K562 (cell line): ENCODE results near the gene PTGR3. TPM values are rescaled to one million over a fixed set of nuclear protein-coding genes. Genes with fewer than 3 reads are reported as not detected.
A peak's percentile ranks its signal among the peaks of the same experiment; 100 is the strongest.

ENCODE experiments used
- ATAC-seq: fragments of 200-7000 bp; cut with Tn5 transposase; 3 replicates; pipeline ENCODE4 v1.9.1; 2020; ENCODE audit warnings: moderate library complexity
- BruUV-seq: library from RNA; stranded (reverse); fragments of 400-500 nt; replicated peaks from 2 replicates; lab custom pipeline; 2021; lab: Mats Ljungman, UMichigan
- CTCF ChIA-PET: fragments of 300-600 bp; formaldehyde crosslinking; extraction: SDS; loops from one replicate; lab custom pipeline; 2021; ENCODE audit warnings: low intra/inter-chr PET ratio; lab: Yijun Ruan, JAX
- POLR2A ChIA-PET: fragments of 300-600, 350-650 bp; sonication (Branson Sonifier 250); formaldehyde crosslinking; extraction: SDS; loops from one replicate; lab custom pipeline; 2021; ENCODE audit warnings: antibody characterized with exemption, inconsistent platforms; lab: Yijun Ruan, JAX
- DNase-seq, 4 experiments: peaks; one replicate each; pipeline versions ENCODE4 v3.0.0 to v3.0.0-alpha.2; 2011 to 2018; ENCODE audit warnings: low spot score in 3 of 4, mixed read lengths in 3 of 4; ENCODE audit errors: extremely low read depth in 1 of 4
- FAIRE-seq: peaks from 2 replicates; lab custom pipeline; 2011; peaks lifted over from hg19 to GRCh38; lab: Jason Lieb, UNC
- H2AFZ ChIP-seq: 2 replicates; pipeline ENCODE4 v1.6.0; 2011; ENCODE audit warnings: low read depth, low read length, control low read depth, inconsistent platforms
- H3K27ac ChIP-seq: fragments of 200-600 bp; 3 replicates; pipeline ENCODE4 v1.8.0; 2011; ENCODE audit warnings: low read depth, mild to moderate bottlenecking, control low read depth, inconsistent platforms, low read length, moderate library complexity, mixed read lengths; ENCODE audit errors: extremely low read depth
- H3K27me3 ChIP-seq, 2 experiments: fragments of 300-600 bp in 1 of 2; 2 replicates in 1 of 2; 3 replicates in 1 of 2; pipeline versions ENCODE4 v1.6.0 to v1.8.0; 2011; ENCODE audit warnings: inconsistent platforms in 2 of 2, low read length in 2 of 2, mild to moderate bottlenecking in 1 of 2, mixed read lengths in 1 of 2, moderate library complexity in 1 of 2; ENCODE audit not compliant: control insufficient read depth in 2 of 2, insufficient read depth in 2 of 2
- H3K36me3 ChIP-seq: fragments of 300-600 bp; 3 replicates; pipeline ENCODE4 v1.8.0; 2011; ENCODE audit warnings: mild to moderate bottlenecking, low read length, inconsistent platforms; ENCODE audit not compliant: control insufficient read depth, insufficient read depth
- H3K4me1 ChIP-seq, 2 experiments: fragments of 200-600 bp in 1 of 2; replicated peaks in 1 of 2; 2 replicates in 1 of 2; 3 replicates in 1 of 2; pipeline versions ENCODE4 v1.5.1 to v1.8.0; 2011; ENCODE audit warnings: inconsistent platforms in 2 of 2, low read length in 2 of 2, mild to moderate bottlenecking in 1 of 2, mixed read lengths in 1 of 2, moderate library complexity in 1 of 2; ENCODE audit not compliant: control insufficient read depth in 2 of 2, insufficient read depth in 2 of 2
- H3K4me2 ChIP-seq: 2 replicates; pipeline ENCODE4 v1.6.1; 2011; ENCODE audit warnings: low read length, control low read depth, inconsistent platforms, mixed read lengths; ENCODE audit not compliant: insufficient read depth
- H3K4me3 ChIP-seq: fragments of 200-600 bp; sonication (generic), shearing (Covaris generic); 2 replicates; pipeline ENCODE4 v1.5.1; 2016; ENCODE audit warnings: control low read depth, inconsistent platforms
- H3K79me2 ChIP-seq: fragments of 200-600 bp; 3 replicates; pipeline ENCODE4 v1.8.0; 2011; ENCODE audit warnings: low read length, inconsistent platforms; ENCODE audit not compliant: control insufficient read depth, insufficient read depth
- H3K9ac ChIP-seq, 2 experiments: 2 replicates each; pipeline versions ENCODE4 v1.6.0 to v1.6.1; 2011; ENCODE audit warnings: low read depth in 2 of 2, low read length in 2 of 2, control low read depth in 1 of 2, inconsistent platforms in 1 of 2, mild to moderate bottlenecking in 1 of 2, mixed read lengths in 1 of 2; ENCODE audit not compliant: insufficient read depth in 1 of 2
- H3K9me1 ChIP-seq: one replicate; pipeline ENCODE4 v1.6.0; 2011; ENCODE audit warnings: inconsistent platforms, mild to moderate bottlenecking, low read length, moderate library complexity; ENCODE audit not compliant: control insufficient read depth, insufficient read depth
- H3K9me3 ChIP-seq: replicated peaks from 2 replicates; pipeline ENCODE4 v1.5.1; 2011; ENCODE audit warnings: low read depth, low read length, inconsistent platforms; ENCODE audit not compliant: control insufficient read depth, insufficient read depth
- H4K20me1 ChIP-seq: replicated peaks from 2 replicates; pipeline ENCODE4 v1.6.1; 2011; ENCODE audit warnings: low read length, inconsistent platforms, mixed read lengths; ENCODE audit not compliant: control insufficient read depth, insufficient read depth
- GABPA ChIP-seq: fragments of 200-800 bp; sonication (Bioruptor generic); conservative IDR thresholded peaks from 2 replicates; pipeline ENCODE4 v1.6.1; 2016; ENCODE audit warnings: low read depth, missing genetic modification characterization, missing compliant biosample characterization
- SAFB2 ChIP-seq: fragments of 200-400 bp; formaldehyde crosslinking; IDR thresholded peaks from 2 replicates; pipeline ENCODE4 v1.6.1; 2018; ENCODE audit warnings: borderline replicate concordance, low read length, low read depth, moderate library complexity; ENCODE audit not compliant: severe bottlenecking
- ZFP36 ChIP-seq: fragments of 150-350 bp; IDR thresholded peaks from 2 replicates; pipeline ENCODE4 v1.6.1; 2018; ENCODE audit warnings: low read length, low read depth; ENCODE audit not compliant: partially characterized antibody
- WGBS: fragments of 100-300 bp; shearing (Covaris generic); methylation state at CpG from one replicate; pipeline ENCODE4 v1.1.6; 2016; ENCODE audit warnings: low coverage, mixed read lengths; ENCODE audit not compliant: insufficient coverage; ENCODE audit errors: missing lambda C conversion rate; 5-methylcytosine and 5-hydroxymethylcytosine counted together
- in situ Hi-C: fragments of 300-500 bp; cut with MboI; formaldehyde crosslinking; loops from 4 replicates; pipeline ENCODE4 v1.15.0; 2018; ENCODE audit warnings: inconsistent platforms, mixed read lengths
- intact Hi-C: fragments of 100-400 bp; cut with micrococcal nuclease; formaldehyde crosslinking; loops from 2 replicates; pipeline ENCODE4 v1.14.2; 2022
- polyA plus RNA-seq, 8 experiments: library from polyadenylated mRNA; depleted of rRNA in 4 of 8; stranded (reverse) in 5 of 8; unstranded in 3 of 8; fragments of >200 nt; fragmentation: Nextera tagmentation in 2 of 8; fragmentation: Illumina TruSeq in 1 of 8; extraction: Ambion mirVana in 2 of 8; extraction: Trizol in 1 of 8; gene quantifications; 2 replicates each; pipeline versions ENCODE4 v1.2.1 to v1.2.3, GENCODE V29; 2011 to 2014; ENCODE audit warnings: inconsistent platforms in 1 of 8, missing spikeins in 1 of 8
- total RNA-seq, 7 experiments: library from RNA; depleted of rRNA in 6 of 7; stranded (reverse); fragments of >200 nt in 6 of 7; fragmentation: Illumina TruSeq in 2 of 7; extraction: Trizol in 2 of 7; gene quantifications; 2 replicates each; pipeline versions ENCODE4 v1.2.1 to v1.2.3, GENCODE V29; 2011 to 2021; ENCODE audit warnings: low replicate concordance in 1 of 7
- TF ChIP-seq, protein P1 (sequence below), 2 experiments: IDR thresholded peaks; 2 replicates each; pipeline ENCODE4 v1.6.1; 2012; ENCODE audit warnings: improper control_type of control experiment in 2 of 2, low read depth in 2 of 2, low read length in 2 of 2, borderline replicate concordance in 1 of 2
- TF ChIP-seq, protein P2 (sequence below), 3 experiments: IDR thresholded peaks in 2 of 3; conservative IDR thresholded peaks in 1 of 3; 2 replicates each; pipeline ENCODE4 v1.5.1; 2011 to 2012; ENCODE audit warnings: low read length in 3 of 3, mild to moderate bottlenecking in 3 of 3, control low read depth in 2 of 3, improper control_type of control experiment in 1 of 3, inconsistent platforms in 1 of 3, low read depth in 1 of 3, mixed read lengths in 1 of 3, moderate library complexity in 1 of 3; ENCODE audit not compliant: insufficient read depth in 2 of 3

Gene PTGR3
- total and polyA plus RNA-seq, 9 of the 15 experiments (the other 6 are each of a cell fraction or from before 2014, with no cell fraction given), result 4.1 to 32.3 (median 15.3) TPM

- POLR2A ChIA-PET, result no interaction called here
- no peaks in the 10 kb centered on the region for H4K20me1 ChIP-seq
- H3K27ac ChIP-seq, result no peak overlapping the region
- H3K4me3 ChIP-seq, result peak overlapping the region; percentile 35
- no peaks in the 10 kb centered on the region for H3K9me1 ChIP-seq
- in situ Hi-C loops (no loop called here), intact Hi-C loops (loop anchor here (10.0 kb wide), 1 partner anchor 313 kb away; no protein-coding TSS in a partner anchor)
- DNase-seq, result peak in 2 of 4 experiments; percentile 24 to 46
- peak overlapping the region; percentile 81 for H2AFZ ChIP-seq
- peak overlapping the region; percentile 72 for H3K4me2 ChIP-seq
- ATAC-seq, result peak; percentile 83
- H3K9ac ChIP-seq, result peak overlapping the region in 1 of 2 experiments; percentile 87; a peak in 2 of 4 replicates
- H3K79me2 ChIP-seq, result no peaks in the 10 kb centered on the region
- no peaks in the 10 kb centered on the region for H3K9me3 ChIP-seq
- BruUV-seq, result no TSS peak
- H3K36me3 ChIP-seq, result no peaks in the 10 kb centered on the region
- CTCF ChIA-PET, result no interaction called here
- WGBS, result 0% methylated on average over 10 of the region's 14 CpGs
- peaks cover 20 to 69% of the 10 kb centered on the region in 2 experiments for H3K27me3 ChIP-seq
- H3K4me1 ChIP-seq, result peaks cover 0 to 7% of the 10 kb centered on the region in 2 experiments; a peak in 1 of 5 replicates
- no peak for FAIRE-seq
- TF ChIP-seq, protein P1, sequence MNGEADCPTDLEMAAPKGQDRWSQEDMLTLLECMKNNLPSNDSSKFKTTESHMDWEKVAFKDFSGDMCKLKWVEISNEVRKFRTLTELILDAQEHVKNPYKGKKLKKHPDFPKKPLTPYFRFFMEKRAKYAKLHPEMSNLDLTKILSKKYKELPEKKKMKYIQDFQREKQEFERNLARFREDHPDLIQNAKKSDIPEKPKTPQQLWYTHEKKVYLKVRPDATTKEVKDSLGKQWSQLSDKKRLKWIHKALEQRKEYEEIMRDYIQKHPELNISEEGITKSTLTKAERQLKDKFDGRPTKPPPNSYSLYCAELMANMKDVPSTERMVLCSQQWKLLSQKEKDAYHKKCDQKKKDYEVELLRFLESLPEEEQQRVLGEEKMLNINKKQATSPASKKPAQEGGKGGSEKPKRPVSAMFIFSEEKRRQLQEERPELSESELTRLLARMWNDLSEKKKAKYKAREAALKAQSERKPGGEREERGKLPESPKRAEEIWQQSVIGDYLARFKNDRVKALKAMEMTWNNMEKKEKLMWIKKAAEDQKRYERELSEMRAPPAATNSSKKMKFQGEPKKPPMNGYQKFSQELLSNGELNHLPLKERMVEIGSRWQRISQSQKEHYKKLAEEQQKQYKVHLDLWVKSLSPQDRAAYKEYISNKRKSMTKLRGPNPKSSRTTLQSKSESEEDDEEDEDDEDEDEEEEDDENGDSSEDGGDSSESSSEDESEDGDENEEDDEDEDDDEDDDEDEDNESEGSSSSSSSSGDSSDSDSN (IDR thresholded peaks at IDR 0.05; ENCODE audit: borderline replicate concordance in 1 of 2, low read depth in 2 of 2, low read length in 2 of 2), result no peak
- TF ChIP-seq GABPA (tag) (peak; percentile 29), ZFP36 (peak; percentile 16), SAFB2 (no peak)
- TF ChIP-seq, protein P2, sequence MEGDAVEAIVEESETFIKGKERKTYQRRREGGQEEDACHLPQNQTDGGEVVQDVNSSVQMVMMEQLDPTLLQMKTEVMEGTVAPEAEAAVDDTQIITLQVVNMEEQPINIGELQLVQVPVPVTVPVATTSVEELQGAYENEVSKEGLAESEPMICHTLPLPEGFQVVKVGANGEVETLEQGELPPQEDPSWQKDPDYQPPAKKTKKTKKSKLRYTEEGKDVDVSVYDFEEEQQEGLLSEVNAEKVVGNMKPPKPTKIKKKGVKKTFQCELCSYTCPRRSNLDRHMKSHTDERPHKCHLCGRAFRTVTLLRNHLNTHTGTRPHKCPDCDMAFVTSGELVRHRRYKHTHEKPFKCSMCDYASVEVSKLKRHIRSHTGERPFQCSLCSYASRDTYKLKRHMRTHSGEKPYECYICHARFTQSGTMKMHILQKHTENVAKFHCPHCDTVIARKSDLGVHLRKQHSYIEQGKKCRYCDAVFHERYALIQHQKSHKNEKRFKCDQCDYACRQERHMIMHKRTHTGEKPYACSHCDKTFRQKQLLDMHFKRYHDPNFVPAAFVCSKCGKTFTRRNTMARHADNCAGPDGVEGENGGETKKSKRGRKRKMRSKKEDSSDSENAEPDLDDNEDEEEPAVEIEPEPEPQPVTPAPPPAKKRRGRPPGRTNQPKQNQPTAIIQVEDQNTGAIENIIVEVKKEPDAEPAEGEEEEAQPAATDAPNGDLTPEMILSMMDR (IDR thresholded peaks at IDR 0.05 in 2 of 3, conservative IDR thresholded peaks at IDR 0.05 in 1 of 3; ENCODE audit: insufficient read depth in 2 of 3, low read depth in 1 of 3, low read length in 3 of 3), result peak in 2 of 3 experiments; percentile 12 to 17; a peak in 1 of 6 replicates
Measured at GRCh38 chr18:75161256-75162028, 47.5 kb downstream of the PTGR3 start.
